B cell (primary cell): Measurements from ENCODE around the gene VGLL2.

Source experiments
- EZH2 ChIP-seq: IDR thresholded peaks from 2 replicates; pipeline ENCODE4 v1.6.1; 2012; ENCODE audit warnings: borderline replicate concordance, low read depth, mild to moderate bottlenecking, moderate library complexity, low read length; ENCODE audit not compliant: insufficient read depth, poor library complexity, severe bottlenecking
- TF ChIP-seq, protein P1 (sequence below): fragments of 200-600 bp; IDR thresholded peaks from one replicate; pipeline ENCODE4 v1.8.0; 2022; ENCODE audit warnings: antibody characterized with exemption, mild to moderate bottlenecking

- no peak for TF ChIP-seq EZH2
- TF ChIP-seq, protein P1, sequence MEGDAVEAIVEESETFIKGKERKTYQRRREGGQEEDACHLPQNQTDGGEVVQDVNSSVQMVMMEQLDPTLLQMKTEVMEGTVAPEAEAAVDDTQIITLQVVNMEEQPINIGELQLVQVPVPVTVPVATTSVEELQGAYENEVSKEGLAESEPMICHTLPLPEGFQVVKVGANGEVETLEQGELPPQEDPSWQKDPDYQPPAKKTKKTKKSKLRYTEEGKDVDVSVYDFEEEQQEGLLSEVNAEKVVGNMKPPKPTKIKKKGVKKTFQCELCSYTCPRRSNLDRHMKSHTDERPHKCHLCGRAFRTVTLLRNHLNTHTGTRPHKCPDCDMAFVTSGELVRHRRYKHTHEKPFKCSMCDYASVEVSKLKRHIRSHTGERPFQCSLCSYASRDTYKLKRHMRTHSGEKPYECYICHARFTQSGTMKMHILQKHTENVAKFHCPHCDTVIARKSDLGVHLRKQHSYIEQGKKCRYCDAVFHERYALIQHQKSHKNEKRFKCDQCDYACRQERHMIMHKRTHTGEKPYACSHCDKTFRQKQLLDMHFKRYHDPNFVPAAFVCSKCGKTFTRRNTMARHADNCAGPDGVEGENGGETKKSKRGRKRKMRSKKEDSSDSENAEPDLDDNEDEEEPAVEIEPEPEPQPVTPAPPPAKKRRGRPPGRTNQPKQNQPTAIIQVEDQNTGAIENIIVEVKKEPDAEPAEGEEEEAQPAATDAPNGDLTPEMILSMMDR: no peak
Observed at GRCh38 chr6:117275205-117275604, 9.8 kb downstream of the VGLL2 start.
